ENCODE data around the gene ENPP3. TPM values are rescaled to one million over a fixed set of nuclear protein-coding genes. Genes with fewer than 3 reads are reported as not detected.
A peak's percentile ranks its signal among the peaks of the same experiment; 100 is the strongest.

Gene ENPP3
- total and polyA plus RNA-seq, 2 of the 13 experiments (the other 11 are each of a cell fraction or from before 2014, with no cell fraction given) = 40.0 to 75.4 TPM

GRCh38 chr6:131636880-131637792 lies at the start of gene ENPP3 (continued):
- TF ChIP-seq NCOA2 (CRISPR knock-in tag; IDR thresholded peaks at IDR 0.05) (peak; percentile 19; the same call in 1 of the 2 replicates), ARID4A (CRISPR knock-in tag; IDR thresholded peaks at IDR 0.05; ENCODE audit: borderline replicate concordance) (no peak), MED1 (CRISPR knock-in tag; IDR thresholded peaks at IDR 0.05) (peak; percentile 52; the same call in 1 of the 2 replicates), DPF2 (CRISPR knock-in tag; IDR thresholded peaks at IDR 0.05; ENCODE audit: borderline replicate concordance, low read depth) (no peak), MAFF (IDR thresholded peaks at IDR 0.05; ENCODE audit: low read depth, low read length) (peak; percentile 20; the same call in 1 of the 2 replicates), ZNF784 (CRISPR knock-in tag; IDR thresholded peaks at IDR 0.05; ENCODE audit: borderline replicate concordance) (no peak), ZNF101 (CRISPR knock-in tag; IDR thresholded peaks at IDR 0.05; ENCODE audit: borderline replicate concordance, low read depth) (no peak), MIER2 (CRISPR knock-in tag; IDR thresholded peaks at IDR 0.05) (0 out of 2 replicates have a peak, but pooled peaks have one; percentile 40), GABPA (IDR thresholded peaks at IDR 0.05; ENCODE audit: low read depth, low read length) (no peak), GABPA (CRISPR knock-in tag; IDR thresholded peaks at IDR 0.05; ENCODE audit: low read depth) (no peak), BRCA1 (CRISPR knock-in tag; IDR thresholded peaks at IDR 0.05) (no peak), U2AF2 (IDR thresholded peaks at IDR 0.05; ENCODE audit: low read depth, low read length) (no peak), BRF2 (CRISPR knock-in tag; IDR thresholded peaks at IDR 0.05) (no peak), PAXIP1 (CRISPR knock-in tag; conservative IDR thresholded peaks at IDR 0.05) (peak; percentile 68), BCL6 (CRISPR knock-in tag; IDR thresholded peaks at IDR 0.05) (peak; percentile 78), PPARG (CRISPR knock-in tag; conservative IDR thresholded peaks at IDR 0.05) (peak; percentile 66; the same call in 1 of the 2 replicates), LBX2 (CRISPR knock-in tag; IDR thresholded peaks at IDR 0.05; ENCODE audit: borderline replicate concordance) (no peak)
